Ishikawa (cell line): ENCODE measurements around the gene SSTR3.

Experiments used
- CEBPB ChIP-seq: IDR thresholded peaks from 2 replicates; pipeline ENCODE4 v1.6.1; 2012
- CREB1 ChIP-seq: IDR thresholded peaks from 2 replicates; pipeline ENCODE4 v1.6.1; 2012; ENCODE audit warnings: low read depth
- EGR1 ChIP-seq: IDR thresholded peaks from 2 replicates; pipeline ENCODE4 v1.6.1; 2012
- EP300 ChIP-seq: IDR thresholded peaks from 2 replicates; pipeline ENCODE4 v1.6.1; 2012; ENCODE audit warnings: borderline replicate concordance
- MAX ChIP-seq: IDR thresholded peaks from 2 replicates; pipeline ENCODE4 v1.6.1; 2012
- RAD21 ChIP-seq: IDR thresholded peaks from 2 replicates; pipeline ENCODE4 v1.6.1; 2012; ENCODE audit warnings: low read depth
- REST ChIP-seq: IDR thresholded peaks from 2 replicates; pipeline ENCODE4 v1.6.1; 2012; ENCODE audit warnings: low read depth, mild to moderate bottlenecking
- TAF1 ChIP-seq: IDR thresholded peaks from 2 replicates; pipeline ENCODE4 v1.6.1; 2012; ENCODE audit warnings: low read depth, mild to moderate bottlenecking
- TEAD4 ChIP-seq: IDR thresholded peaks from 2 replicates; pipeline ENCODE4 v1.6.1; 2012
- YY1 ChIP-seq: IDR thresholded peaks from 2 replicates; pipeline ENCODE4 v1.6.1; 2012; ENCODE audit warnings: low read depth

GRCh38 chr22:37158963-37159290 lies 53.4 kb downstream of the SSTR3 start:
- TF ChIP-seq RAD21 = no peak
- TF ChIP-seq YY1 = no peak
- TF ChIP-seq REST = no peak
- TF ChIP-seq EGR1 = no peak
- TF ChIP-seq TEAD4 = no peak
- TF ChIP-seq MAX = no peak
- TF ChIP-seq EP300 = no peak
- no peak for TF ChIP-seq CREB1
- no peak for TF ChIP-seq TAF1
- no peak for TF ChIP-seq CEBPB
